ENCODE data around the gene PAWR. TPM values are rescaled to one million over a fixed set of nuclear protein-coding genes. Genes with fewer than 3 reads are reported as not detected.

The PAWR gene
- polyA plus RNA-seq, 1 donor (not counting 4 experiments of a cell fraction or from before 2014, with no cell fraction given) = 41.1 TPM

- dilution Hi-C loops (cut with MboI; ENCODE audit: extremely low pct_ligation_motif_present, low sequenced_read_pairs) = no loop called here
- no peaks in the 10 kb centered on the region for H3K9me1 ChIP-seq (ENCODE audit: control insufficient read depth, extremely low read depth, insufficient read depth, low read length)
- DNase-seq (ENCODE audit: low read depth, low spot score) (no peak), FAIRE-seq (no peak)
- no peak overlapping the region for H2AFZ ChIP-seq (ENCODE audit: control insufficient read depth, low read length)
- TF ChIP-seq, protein P1, sequence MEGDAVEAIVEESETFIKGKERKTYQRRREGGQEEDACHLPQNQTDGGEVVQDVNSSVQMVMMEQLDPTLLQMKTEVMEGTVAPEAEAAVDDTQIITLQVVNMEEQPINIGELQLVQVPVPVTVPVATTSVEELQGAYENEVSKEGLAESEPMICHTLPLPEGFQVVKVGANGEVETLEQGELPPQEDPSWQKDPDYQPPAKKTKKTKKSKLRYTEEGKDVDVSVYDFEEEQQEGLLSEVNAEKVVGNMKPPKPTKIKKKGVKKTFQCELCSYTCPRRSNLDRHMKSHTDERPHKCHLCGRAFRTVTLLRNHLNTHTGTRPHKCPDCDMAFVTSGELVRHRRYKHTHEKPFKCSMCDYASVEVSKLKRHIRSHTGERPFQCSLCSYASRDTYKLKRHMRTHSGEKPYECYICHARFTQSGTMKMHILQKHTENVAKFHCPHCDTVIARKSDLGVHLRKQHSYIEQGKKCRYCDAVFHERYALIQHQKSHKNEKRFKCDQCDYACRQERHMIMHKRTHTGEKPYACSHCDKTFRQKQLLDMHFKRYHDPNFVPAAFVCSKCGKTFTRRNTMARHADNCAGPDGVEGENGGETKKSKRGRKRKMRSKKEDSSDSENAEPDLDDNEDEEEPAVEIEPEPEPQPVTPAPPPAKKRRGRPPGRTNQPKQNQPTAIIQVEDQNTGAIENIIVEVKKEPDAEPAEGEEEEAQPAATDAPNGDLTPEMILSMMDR (optimal IDR thresholded peaks at IDR 0.05 in 1 of 3, IDR thresholded peaks at IDR 0.05 in 1 of 3, conservative IDR thresholded peaks at IDR 0.05 in 1 of 3; ENCODE audit: extremely low read depth in 1 of 3, insufficient read depth in 2 of 3, low read length in 3 of 3) = no peak
- TF ChIP-seq EZH2 (IDR thresholded peaks at IDR 0.05; ENCODE audit: low read length) = no peak
- H3K36me3 ChIP-seq (ENCODE audit: control insufficient read depth in 2 of 2, extremely low read depth in 1 of 2, insufficient read depth in 2 of 2, low read length in 2 of 2) = peaks cover 2 to 11% of the 10 kb centered on the region in 2 experiments
- H3K4me1 ChIP-seq (ENCODE audit: control insufficient read depth, extremely low read depth, insufficient read depth, low read length) = peaks cover 24% of the 10 kb centered on the region
- H3K4me3 ChIP-seq (ENCODE audit: control insufficient read depth in 2 of 3, extremely low read depth in 1 of 3, insufficient read depth in 2 of 3, low read depth in 1 of 3, low read length in 3 of 3) = no peak overlapping the region
- no peak overlapping the region for H3K9ac ChIP-seq (ENCODE audit: control insufficient read depth, extremely low read depth, insufficient read depth, low read length)
- H3K79me2 ChIP-seq (ENCODE audit: control insufficient read depth, insufficient read depth, low read length) = peaks cover 64% of the 10 kb centered on the region
- H3K27me3 ChIP-seq (ENCODE audit: control insufficient read depth, extremely low read depth, insufficient read depth, low read length) = no peaks in the 10 kb centered on the region
- H4K20me1 ChIP-seq (ENCODE audit: control insufficient read depth, extremely low read depth, insufficient read depth, low read length) = no peaks in the 10 kb centered on the region
- no peak overlapping the region for H3K4me2 ChIP-seq (ENCODE audit: control insufficient read depth, extremely low read depth, insufficient read depth, low read depth, low read length)
- H3K27ac ChIP-seq (ENCODE audit: control insufficient read depth, insufficient read depth, low read length) = no peak overlapping the region
- H3K9me3 ChIP-seq (ENCODE audit: control insufficient read depth, low read depth, low read length) = no peaks in the 10 kb centered on the region
These were observed 76.0 kb downstream of the PAWR start for GRCh38 chr12:79614730-79615129.

GRCh38 chr12:79601908-79602307, 88.9 kb downstream of the PAWR start:
- no peak for FAIRE-seq
- Histone ChIP-seq H3K9ac (ENCODE audit: control insufficient read depth, extremely low read depth, insufficient read depth, low read length) (no peak overlapping the region), H3K9me1 (ENCODE audit: control insufficient read depth, extremely low read depth, insufficient read depth, low read length) (no peaks in the 10 kb centered on the region), H3K27me3 (ENCODE audit: control insufficient read depth, extremely low read depth, insufficient read depth, low read length) (no peaks in the 10 kb centered on the region), H3K9me3 (ENCODE audit: control insufficient read depth, low read depth, low read length) (no peaks in the 10 kb centered on the region), H3K4me3 (ENCODE audit: control insufficient read depth in 2 of 3, extremely low read depth in 1 of 3, insufficient read depth in 2 of 3, low read depth in 1 of 3, low read length in 3 of 3) (no peak overlapping the region), H2AFZ (ENCODE audit: control insufficient read depth, low read length) (no peak overlapping the region), H3K4me2 (ENCODE audit: control insufficient read depth, extremely low read depth, insufficient read depth, low read depth, low read length) (no peak overlapping the region), H3K4me1 (ENCODE audit: control insufficient read depth, extremely low read depth, insufficient read depth, low read length) (peaks cover 8% of the 10 kb centered on the region), H3K79me2 (ENCODE audit: control insufficient read depth, insufficient read depth, low read length) (peaks cover 54% of the 10 kb centered on the region), H3K27ac (ENCODE audit: control insufficient read depth, insufficient read depth, low read length) (no peak overlapping the region), H4K20me1 (ENCODE audit: control insufficient read depth, extremely low read depth, insufficient read depth, low read length) (no peaks in the 10 kb centered on the region), H3K36me3 (ENCODE audit: control insufficient read depth in 2 of 2, extremely low read depth in 1 of 2, insufficient read depth in 2 of 2, low read length in 2 of 2) (no peaks in the 10 kb centered on the region)
- dilution Hi-C loops (cut with MboI; ENCODE audit: extremely low pct_ligation_motif_present, low sequenced_read_pairs) = no loop called here
- TF ChIP-seq, protein P1 (optimal IDR thresholded peaks at IDR 0.05 in 1 of 3, IDR thresholded peaks at IDR 0.05 in 1 of 3, conservative IDR thresholded peaks at IDR 0.05 in 1 of 3; ENCODE audit: extremely low read depth in 1 of 3, insufficient read depth in 2 of 3, low read length in 3 of 3) = no peak
- TF ChIP-seq EZH2 (IDR thresholded peaks at IDR 0.05; ENCODE audit: low read length) = no peak
- DNase-seq (ENCODE audit: low read depth, low spot score) = no peak
